GM19395 (cell line): ENCODE data around the gene EME2.
A peak's percentile ranks its signal among the peaks of the same experiment; 100 is the strongest.

Experiments used
- ATAC-seq: cut with Tn5 transposase; IDR thresholded peaks from one replicate; pipeline ENCODE4 v1.9.1; 2021; ENCODE audit warnings: mild to moderate bottlenecking, moderate library complexity; ENCODE audit not compliant: unreplicated experiment

EME2 gene

DNA sequence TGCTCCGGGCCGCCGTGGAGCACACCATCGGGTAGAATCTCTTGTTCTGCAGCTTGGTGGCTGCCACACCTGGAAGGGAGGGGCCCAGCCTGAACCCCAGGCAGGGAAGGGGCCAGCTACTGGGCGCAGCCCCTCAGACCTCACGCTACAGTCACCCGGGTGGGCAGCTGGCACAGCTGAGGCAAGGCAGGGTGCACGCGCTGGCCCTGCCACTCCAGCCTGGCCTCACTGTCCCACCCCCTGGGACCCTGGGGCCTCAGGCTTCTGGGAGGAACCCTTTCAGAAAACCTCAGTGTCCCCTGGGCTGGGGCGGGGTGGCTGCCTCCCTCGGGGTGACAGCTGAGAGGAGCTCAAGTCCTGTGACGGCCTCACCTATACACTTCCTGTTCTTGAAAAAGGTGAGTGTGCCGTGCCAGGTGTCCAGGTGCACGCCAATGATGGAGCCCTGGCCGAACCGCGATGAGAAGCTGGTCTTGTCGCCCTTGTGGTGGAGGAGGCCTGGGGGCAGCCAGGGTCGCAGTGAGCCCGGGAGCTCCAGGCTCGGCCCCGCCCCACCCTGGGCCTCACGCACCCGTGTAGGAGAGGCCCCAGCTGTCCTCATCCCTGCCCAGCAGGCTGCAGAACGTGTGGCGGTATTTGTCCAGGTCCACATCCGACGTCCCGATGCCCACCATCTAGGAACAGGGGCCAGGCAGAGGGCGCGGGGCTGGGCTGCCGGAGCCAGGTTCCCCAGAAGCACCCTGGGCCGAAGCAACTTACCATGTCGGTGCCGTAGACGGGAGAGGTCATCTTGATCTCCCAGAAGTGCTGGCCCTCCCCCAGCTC lies 5.0 kb downstream of the EME2 start:
- ATAC-seq = no peak

GRCh38 chr16:1778200-1779179 lies 5.9 kb downstream of the EME2 start:
- no peak for ATAC-seq

DNA sequence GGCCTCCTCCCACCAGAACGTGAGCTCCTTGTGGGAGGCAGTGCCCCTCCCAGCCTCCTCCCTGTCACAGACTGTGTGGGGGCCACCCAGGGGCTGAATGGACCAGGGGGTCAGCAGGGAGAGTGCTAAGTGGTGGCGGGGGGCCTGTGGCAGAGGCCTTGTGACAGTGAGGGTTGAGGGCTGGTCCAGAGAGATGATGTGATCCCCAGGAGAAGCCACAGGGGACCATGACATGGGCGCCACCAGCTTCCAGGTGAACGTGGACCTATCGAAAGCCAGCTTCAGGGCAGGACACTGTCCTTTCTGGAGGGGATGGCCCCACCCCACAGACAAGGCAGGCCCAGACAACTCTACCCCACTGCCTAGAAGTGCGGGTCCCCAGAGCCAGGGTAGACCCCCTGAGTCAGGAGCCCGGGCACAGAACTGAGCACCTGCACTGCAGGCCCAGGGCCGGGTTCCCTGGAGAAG lies 6.7 kb downstream of the EME2 start:
- ATAC-seq = no peak

DNA sequence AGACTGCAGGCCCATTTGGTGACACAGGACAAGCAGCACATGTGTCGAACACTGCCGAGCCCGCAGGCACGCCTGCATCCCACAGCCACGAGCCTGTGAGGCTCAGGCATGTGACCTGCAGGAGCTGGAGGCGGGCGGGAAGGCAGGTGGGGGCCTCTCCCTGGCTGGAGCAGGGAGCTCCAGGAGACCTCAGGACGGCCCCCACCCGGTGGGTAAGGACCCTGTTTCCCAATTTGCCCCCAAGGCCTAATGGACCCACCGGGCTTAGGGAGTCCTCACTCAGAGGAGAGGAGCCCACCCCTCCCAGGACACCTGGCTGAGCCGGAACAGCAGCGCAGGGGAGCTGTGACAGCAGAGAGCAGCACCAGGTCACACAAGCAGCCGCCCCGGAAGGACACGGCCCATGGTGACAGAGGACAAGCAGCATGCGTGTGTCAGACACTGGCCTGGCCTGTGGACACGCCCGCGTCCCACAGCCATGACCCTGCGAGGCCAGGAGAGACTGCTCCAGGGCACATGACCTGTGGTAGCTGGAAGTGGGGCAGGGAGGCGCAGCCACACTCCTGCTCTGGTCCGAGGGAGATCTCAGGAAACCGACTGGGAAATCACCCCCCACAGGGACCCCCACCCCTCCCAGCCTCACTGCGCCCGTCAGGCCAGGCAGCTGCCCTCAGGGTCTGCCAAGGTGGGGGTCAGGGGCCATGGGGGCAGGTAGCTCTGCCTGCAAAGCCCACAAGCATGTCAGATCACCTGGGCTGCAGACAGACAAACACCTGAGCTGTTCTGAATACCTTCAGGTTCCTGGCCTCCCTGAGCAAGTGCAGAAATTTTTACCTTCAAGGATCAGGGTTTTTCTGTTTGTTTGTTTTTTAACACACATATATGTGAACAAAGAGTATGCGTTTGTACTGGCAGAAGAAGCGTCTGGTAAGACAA lies 7.4 kb downstream of the EME2 start:
- no peak for ATAC-seq

DNA sequence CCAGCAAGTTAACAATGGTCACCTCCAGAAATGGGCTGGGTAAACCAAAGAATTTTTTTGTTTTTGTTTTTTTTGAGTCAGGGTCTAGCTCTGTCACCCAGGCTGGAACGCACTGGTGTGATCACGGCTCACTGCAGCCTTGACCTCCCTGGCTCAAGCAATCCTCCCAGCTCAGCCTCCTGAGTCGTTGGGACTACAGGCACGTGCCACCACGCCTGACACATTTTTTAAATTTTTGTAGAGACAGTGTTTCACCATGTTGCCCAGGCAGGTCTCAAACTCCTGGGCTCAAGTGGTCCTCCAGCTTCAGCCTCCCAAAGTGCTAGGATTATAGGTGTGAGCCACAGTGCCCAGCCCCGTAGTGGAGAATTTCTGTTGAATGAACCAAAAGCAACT lies 8.1 kb downstream of the EME2 start:
- no peak for ATAC-seq

- ATAC-seq = no peak
These were observed 8.6 kb downstream of the EME2 start for GRCh38 chr16:1781254-1781653.

DNA sequence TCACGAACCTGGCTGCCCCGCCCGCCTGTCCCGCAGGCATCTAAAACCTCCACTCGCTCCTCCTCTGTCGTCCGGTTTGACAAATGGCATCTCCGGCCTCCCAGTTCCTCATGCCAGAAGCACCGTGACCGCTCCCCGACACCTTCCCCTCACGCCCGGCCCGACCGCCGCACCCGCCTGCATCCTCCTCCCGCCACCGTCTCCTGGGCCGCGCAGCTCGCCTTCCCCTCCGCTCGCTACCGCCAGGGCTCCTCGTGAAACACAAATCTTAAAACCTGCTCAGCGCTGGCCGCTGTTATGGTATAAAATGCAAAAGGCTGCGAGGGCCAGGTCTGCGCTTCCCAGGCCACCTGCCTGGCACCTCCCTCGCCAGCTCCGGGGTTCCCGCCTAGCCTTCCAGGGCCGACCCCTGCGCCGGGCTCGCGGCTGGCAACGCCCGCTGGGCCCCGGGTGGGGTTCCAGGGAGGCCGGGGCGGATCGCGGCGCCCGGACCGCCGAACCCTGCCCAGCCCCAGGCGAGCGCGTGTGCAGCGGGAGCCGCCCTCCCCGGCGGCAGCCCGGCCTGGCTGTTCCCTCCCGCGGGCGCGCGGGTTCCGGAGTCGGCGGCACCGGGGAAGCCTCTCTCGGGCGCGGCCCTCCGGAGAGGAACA lies 9.3 kb downstream of the EME2 start:
- ATAC-seq = no peak

DNA sequence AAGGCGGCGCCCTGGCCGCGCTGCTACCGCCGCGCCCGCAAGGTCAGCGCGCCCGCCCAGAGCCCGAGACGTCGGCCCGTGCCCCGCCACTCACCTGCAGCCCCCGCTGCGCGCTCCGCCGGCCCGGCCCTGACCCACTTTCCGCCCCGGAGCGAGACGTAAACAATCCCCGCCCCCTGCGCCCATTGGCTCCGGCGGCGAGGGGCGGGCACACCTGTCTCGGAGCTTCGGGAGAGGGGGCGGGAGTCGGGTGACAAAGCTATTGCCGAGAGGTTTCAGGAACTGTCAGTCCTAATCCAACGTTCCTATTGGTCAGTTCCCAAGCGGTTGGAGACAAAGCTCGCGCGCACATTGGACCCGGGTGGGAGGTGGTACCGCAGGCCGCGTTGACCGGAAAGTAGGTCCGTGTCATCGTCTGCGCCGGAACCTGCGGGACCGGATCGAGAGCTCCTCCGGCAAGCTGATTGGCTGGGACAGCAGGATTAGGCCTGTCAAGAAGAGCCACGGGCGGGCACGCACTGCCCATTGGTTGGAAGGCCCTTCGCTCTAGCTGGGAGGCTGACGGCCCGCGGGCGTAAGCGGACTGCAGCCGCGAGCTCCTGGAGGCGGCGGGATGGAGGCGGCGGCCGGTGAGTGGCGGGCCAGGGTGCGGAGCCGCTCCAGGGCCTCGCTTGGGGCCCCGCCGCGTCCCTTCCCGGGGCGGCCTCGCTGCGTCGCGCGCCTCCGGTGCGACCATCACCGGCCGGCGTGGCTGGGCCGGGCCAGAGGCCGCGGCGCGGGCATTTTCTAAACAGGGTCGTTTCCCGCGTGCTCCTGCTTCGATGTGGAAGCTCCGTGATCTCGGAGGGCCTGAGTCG lies 10.0 kb downstream of the EME2 start, which contains the start of the genes NUBP2 and SPSB3:
TSS of gene NUBP2 (plus strand) at position 553 of the 857 bp plus-strand sequence. CDS start at position 614, 61 bp downstream.
TSS of gene SPSB3 (minus strand) at position 164 of the 857 bp plus-strand sequence. CDS start 1,088 bp downstream, outside the sequence.
- ATAC-seq = peak; percentile 84

- no peak for ATAC-seq
These were observed 12.6 kb downstream of the EME2 start for GRCh38 chr16:1784977-1785845.

DNA sequence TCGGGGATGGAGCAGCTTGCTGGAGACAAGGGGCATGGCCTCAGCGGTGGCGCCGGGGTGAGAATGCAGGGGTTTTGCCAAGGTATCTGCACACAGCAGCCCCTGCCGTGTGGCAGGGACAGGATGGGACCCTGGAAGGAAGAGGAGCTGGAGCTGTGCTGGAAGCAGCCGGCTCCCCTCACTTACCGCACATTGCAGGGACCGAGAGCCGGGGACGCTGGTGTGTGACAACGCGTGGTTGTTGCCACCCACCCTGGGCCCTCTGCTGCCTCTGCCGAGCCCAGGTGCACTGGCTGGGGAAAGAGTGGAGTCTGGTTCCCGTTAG lies 13.2 kb downstream of the EME2 start:
- ATAC-seq = no peak

DNA sequence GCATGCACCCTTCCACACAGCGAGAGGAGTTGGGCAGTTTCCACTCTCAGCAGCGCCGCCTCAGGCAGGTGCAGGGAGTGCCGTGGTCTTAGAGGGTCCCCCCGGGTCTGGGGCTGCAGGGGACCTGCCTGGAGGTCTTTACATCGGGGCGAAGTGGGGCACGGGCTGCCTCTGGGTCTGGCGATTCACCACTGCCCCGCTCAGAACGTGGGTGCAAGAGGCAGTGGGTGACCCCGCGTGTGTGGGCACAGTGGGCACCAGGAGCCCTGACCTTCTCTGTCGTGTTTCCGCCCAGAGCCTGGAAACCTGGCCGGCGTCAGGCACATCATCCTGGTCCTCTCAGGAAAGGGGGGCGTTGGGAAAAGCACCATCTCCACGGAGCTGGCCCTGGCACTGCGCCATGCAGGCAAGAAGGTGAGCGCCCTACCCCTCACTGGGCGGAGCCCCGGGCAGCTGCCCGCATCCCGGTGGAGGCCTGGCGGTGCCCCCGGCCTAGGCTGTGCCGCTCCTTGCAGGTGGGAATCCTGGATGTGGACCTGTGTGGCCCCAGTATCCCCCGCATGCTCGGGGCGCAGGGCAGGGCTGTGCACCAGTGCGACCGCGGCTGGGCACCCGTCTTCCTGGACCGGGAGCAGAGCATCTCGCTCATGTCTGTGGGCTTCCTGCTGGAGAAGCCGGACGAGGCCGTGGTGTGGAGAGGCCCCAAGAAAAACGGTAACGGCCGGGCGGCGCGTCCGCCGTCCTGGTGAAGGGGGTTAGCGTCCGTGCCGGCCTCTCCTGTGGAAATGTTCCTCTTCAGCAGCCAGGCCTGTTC lies 13.8 kb downstream of the EME2 start:
- no peak for ATAC-seq

GRCh38 chr16:1787056-1787321 lies 14.4 kb downstream of the EME2 start:
- no peak for ATAC-seq

DNA sequence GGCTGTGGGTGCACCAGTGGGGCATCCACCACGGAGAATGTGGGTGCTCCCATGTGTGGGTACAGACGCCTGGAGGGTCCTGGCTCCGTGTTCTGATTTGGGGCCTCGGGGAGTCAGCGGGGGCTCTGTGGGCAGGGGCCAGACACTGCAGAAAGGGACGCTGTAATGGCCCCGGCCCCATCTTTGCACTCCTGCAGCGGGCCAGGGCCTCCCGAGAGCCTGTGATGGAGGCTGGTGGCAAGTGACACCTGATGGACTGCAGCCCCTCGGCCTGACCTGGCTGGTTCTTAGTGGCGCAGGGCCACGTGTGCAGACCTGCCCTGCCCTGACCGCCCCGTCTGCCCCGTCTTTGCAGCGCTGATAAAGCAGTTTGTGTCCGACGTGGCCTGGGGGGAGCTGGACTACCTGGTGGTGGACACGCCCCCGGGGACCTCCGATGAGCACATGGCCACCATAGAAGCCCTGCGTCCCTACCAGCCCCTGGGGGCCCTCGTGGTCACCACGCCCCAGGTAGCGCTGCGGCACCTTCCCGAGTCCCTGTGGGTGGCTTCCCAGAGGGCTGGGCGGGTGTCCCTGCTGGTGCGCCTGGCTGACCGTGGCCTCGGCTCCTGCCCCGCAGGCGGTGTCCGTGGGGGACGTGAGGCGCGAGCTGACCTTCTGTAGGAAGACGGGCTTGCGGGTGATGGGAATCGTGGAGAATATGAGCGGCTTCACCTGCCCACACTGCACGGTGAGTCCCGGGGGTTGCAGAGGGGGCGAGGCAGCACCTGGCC lies 14.9 kb downstream of the EME2 start:
- no peak for ATAC-seq

DNA sequence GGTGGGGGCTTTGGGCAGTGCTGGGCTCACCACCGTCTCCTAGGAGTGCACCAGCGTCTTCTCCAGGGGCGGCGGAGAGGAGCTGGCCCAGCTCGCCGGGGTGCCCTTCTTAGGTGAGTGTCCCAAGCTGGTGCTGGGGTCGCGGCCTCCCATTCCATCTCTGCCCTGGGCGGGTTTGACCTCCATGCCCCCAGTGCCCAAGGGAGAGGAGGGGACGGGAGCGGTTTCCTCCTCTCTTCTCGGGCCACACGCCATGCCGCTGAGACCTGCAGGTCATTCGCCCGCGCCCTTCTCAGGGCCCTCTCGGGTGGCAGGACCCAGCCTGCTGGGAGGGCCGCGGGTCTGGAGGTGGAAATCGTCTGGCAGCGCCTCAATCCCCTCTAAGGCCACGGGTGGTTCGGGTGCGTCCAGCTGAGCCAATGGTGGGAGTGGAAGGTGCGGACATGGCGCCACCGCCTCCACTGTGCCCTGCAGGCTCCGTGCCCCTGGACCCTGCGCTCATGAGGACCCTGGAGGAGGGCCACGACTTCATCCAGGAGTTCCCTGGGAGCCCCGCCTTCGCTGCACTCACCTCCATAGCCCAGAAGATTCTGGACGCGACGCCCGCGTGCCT lies 15.6 kb downstream of the EME2 start:
- no peak for ATAC-seq

- no peak for ATAC-seq
These were observed 16.1 kb downstream of the EME2 start for GRCh38 chr16:1788708-1789100.

DNA sequence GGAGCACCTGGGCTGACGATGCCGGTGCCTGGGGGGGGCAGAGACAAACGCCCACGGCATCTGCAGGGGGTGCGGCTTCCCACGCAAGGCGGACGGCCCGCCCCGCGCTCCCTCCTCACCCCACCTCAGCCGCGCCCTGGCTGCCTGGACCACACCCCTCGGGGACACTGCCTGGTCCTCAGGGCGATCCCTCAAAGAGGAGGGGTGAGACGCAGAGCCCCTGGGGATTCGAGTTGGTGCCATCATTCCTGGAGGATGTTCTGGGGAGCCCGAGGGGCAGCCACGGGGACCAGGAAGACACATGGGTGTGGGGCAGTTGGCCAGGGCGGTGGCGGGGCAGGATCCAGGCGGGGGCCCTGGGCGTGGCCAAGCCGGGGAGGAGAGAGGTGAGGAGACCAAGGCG lies 17.0 kb downstream of the EME2 start:
- ATAC-seq = no peak
